HG03159 (cell line): ENCODE measurements around the gene EPB41L4B.
A peak's percentile ranks its signal among the peaks of the same experiment; 100 is the strongest.

Experiments
- ATAC-seq: cut with Tn5 transposase; IDR thresholded peaks from one replicate; pipeline ENCODE4 v1.9.1; 2021; ENCODE audit warnings: mild to moderate bottlenecking, moderate library complexity; ENCODE audit not compliant: unreplicated experiment

Gene EPB41L4B

GRCh38 chr9:109206670-109207069, 114.2 kb downstream of the EPB41L4B start:
- ATAC-seq, result no peak

- ATAC-seq, result no peak
Measured at GRCh38 chr9:109205526-109205925, 115.3 kb downstream of the EPB41L4B start.

GRCh38 chr9:109203761-109204360, 117.0 kb downstream of the EPB41L4B start:
- ATAC-seq, result no peak

GRCh38 chr9:109199676-109200075, 121.2 kb downstream of the EPB41L4B start:
- no peak for ATAC-seq

- no peak for ATAC-seq
Measured at GRCh38 chr9:109198736-109199382, 122.0 kb downstream of the EPB41L4B start.

GRCh38 chr9:109193974-109194556, 126.8 kb downstream of the EPB41L4B start:
- no peak for ATAC-seq

GRCh38 chr9:109192732-109193361, 128.0 kb downstream of the EPB41L4B start:
- no peak for ATAC-seq

GRCh38 chr9:109191746-109192145, 129.1 kb downstream of the EPB41L4B start:
- ATAC-seq, result no peak

- ATAC-seq, result no peak
Measured at GRCh38 chr9:109190151-109190550, 130.7 kb downstream of the EPB41L4B start.

GRCh38 chr9:109186857-109187520, 133.9 kb downstream of the EPB41L4B start:
- ATAC-seq, result no peak

- no peak for ATAC-seq
Measured at GRCh38 chr9:109182940-109183798, 137.7 kb downstream of the EPB41L4B start.

GRCh38 chr9:109182550-109182939, 138.3 kb downstream of the EPB41L4B start:
- ATAC-seq, result no peak

GRCh38 chr9:109181284-109181683, 139.6 kb downstream of the EPB41L4B start:
- ATAC-seq, result peak; percentile 76

GRCh38 chr9:109179801-109180523, 140.9 kb downstream of the EPB41L4B start:
- no peak for ATAC-seq

GRCh38 chr9:109176963-109177362, 143.9 kb downstream of the EPB41L4B start:
- no peak for ATAC-seq

- no peak for ATAC-seq
Measured at GRCh38 chr9:109176386-109176785, 144.5 kb downstream of the EPB41L4B start.

- ATAC-seq, result no peak
Measured at GRCh38 chr9:109172935-109173334, 147.9 kb downstream of the EPB41L4B start.

GRCh38 chr9:109171926-109172325, 148.9 kb downstream of the EPB41L4B start:
- ATAC-seq, result no peak

- no peak for ATAC-seq
Measured at GRCh38 chr9:109168170-109168569, 152.7 kb downstream of the EPB41L4B start.

GRCh38 chr9:109167716-109168115, 153.1 kb downstream of the EPB41L4B start:
- no peak for ATAC-seq
